A549 (cell line): ENCODE measurements around the gene CDK5RAP2. TPM values are rescaled to one million over a fixed set of nuclear protein-coding genes. Genes with fewer than 3 reads are reported as not detected.
A peak's percentile ranks its signal among the peaks of the same experiment; 100 is the strongest.

Source experiments
- ATAC-seq, 2 experiments: fragments of 200-7000 bp in 1 of 2; fragments of >200 bp in 1 of 2; cut with Nextera tagmentation in 1 of 2; cut with Tn5 transposase in 1 of 2; 3 replicates each; pipeline versions ENCODE4 v1.8.0 to v1.9.1; 2018 to 2020; ENCODE audit warnings: mild to moderate bottlenecking in 1 of 2, moderate library complexity in 1 of 2
- CTCF ChIA-PET: fragments of 300-600 bp; sonication (Branson Sonifier 250); formaldehyde crosslinking; extraction: SDS; loops from one replicate; lab custom pipeline; 2021; ENCODE audit warnings: antibody characterized with exemption, inconsistent platforms; lab: Yijun Ruan, JAX
- POLR2A ChIA-PET: fragments of 350-600 bp; formaldehyde crosslinking; extraction: SDS; loops from one replicate; lab custom pipeline; 2021; ENCODE audit warnings: antibody characterized with exemption, inconsistent platforms; lab: Yijun Ruan, JAX
- DNase-seq, 2 experiments: peaks; one replicate each; pipeline versions ENCODE4 v3.0.0 to v3.0.0-alpha.2; 2011 to 2016; ENCODE audit warnings: low read depth in 1 of 2, low spot score in 1 of 2
- FAIRE-seq: peaks from 2 replicates; lab custom pipeline; 2011; peaks lifted over from hg19 to GRCh38; lab: Jason Lieb, UNC
- H3K27ac ChIP-seq, 2 experiments: fragments of >200 bp; sonication (Bioruptor Twin); formaldehyde crosslinking; 3 replicates each; pipeline ENCODE4 v1.5.1; 2016 to 2017
- H3K4me1 ChIP-seq: fragments of >200 bp; sonication (Bioruptor Twin); formaldehyde crosslinking; 3 replicates; pipeline ENCODE4 v1.6.1; 2016
- H3K4me2 ChIP-seq: fragments of >200 bp; sonication (Bioruptor Twin); formaldehyde crosslinking; 3 replicates; pipeline ENCODE4 v1.6.1; 2016
- H3K4me3 ChIP-seq: fragments of >200 bp; sonication (Bioruptor Twin); formaldehyde crosslinking; 3 replicates; pipeline ENCODE4 v1.5.1; 2016
- H3K9me3 ChIP-seq: fragments of >200 bp; sonication (Bioruptor Twin); formaldehyde crosslinking; 3 replicates; pipeline ENCODE4 v1.6.1; 2016
- CBX2 ChIP-seq: fragments of 200-600 bp; sonication (generic); IDR thresholded peaks from 2 replicates; pipeline ENCODE4 v1.6.1; 2016; ENCODE audit warnings: low read depth, mild to moderate bottlenecking, borderline replicate concordance
- CEBPB ChIP-seq, 2 experiments: fragments of >200 bp in 1 of 2; sonication (Bioruptor Twin) in 1 of 2; formaldehyde crosslinking in 1 of 2; IDR thresholded peaks; 2 replicates each; pipeline ENCODE4 v1.6.1; 2012 to 2016
- CHD2 ChIP-seq: fragments of 150-350 bp; IDR thresholded peaks from 2 replicates; pipeline ENCODE4 v1.6.1; 2014; ENCODE audit warnings: low read length; ENCODE audit not compliant: partially characterized antibody
- CHD4 ChIP-seq: fragments of 200-600 bp; sonication (generic); IDR thresholded peaks from 2 replicates; pipeline ENCODE4 v1.6.1; 2016; ENCODE audit warnings: antibody characterized with exemption, mild to moderate bottlenecking, borderline replicate concordance
- CTCF ChIP-seq: fragments of >200 bp; sonication (Bioruptor Twin); formaldehyde crosslinking; IDR thresholded peaks from 3 replicates; pipeline ENCODE4 v1.5.1; 2016
- E2F6 ChIP-seq: IDR thresholded peaks from 2 replicates; pipeline ENCODE4 v1.6.1; 2012; ENCODE audit warnings: low read depth, borderline replicate concordance
- EHMT2 ChIP-seq: fragments of 200-600 bp; sonication (generic); IDR thresholded peaks from 2 replicates; pipeline ENCODE4 v1.6.1; 2016; ENCODE audit warnings: antibody characterized with exemption, low read depth, mild to moderate bottlenecking, moderate library complexity
- ELK1 ChIP-seq: fragments of 150-350 bp; IDR thresholded peaks from 2 replicates; pipeline ENCODE4 v1.6.1; 2014; ENCODE audit warnings: low read depth, mild to moderate bottlenecking, low read length
- ESRRA ChIP-seq: fragments of 150-350 bp; IDR thresholded peaks from 2 replicates; pipeline ENCODE4 v1.6.1; 2014; ENCODE audit warnings: mild to moderate bottlenecking, low read length, borderline replicate concordance
- FOSB ChIP-seq: fragments of 250-450 bp; sonication (Bioruptor Pico); IDR thresholded peaks from 2 replicates; pipeline ENCODE4 v1.5.0; 2020; ENCODE audit warnings: mild to moderate bottlenecking, moderate library complexity
- GATA3 ChIP-seq: IDR thresholded peaks from 2 replicates; pipeline ENCODE4 v1.6.1; 2012; ENCODE audit warnings: borderline replicate concordance
- HES2 ChIP-seq: fragments of >200 bp; sonication (Bioruptor Twin); formaldehyde crosslinking; IDR thresholded peaks from 2 replicates; pipeline ENCODE4 v1.6.1; 2016
- HOXA7 ChIP-seq: fragments of 250-450 bp; sonication (Bioruptor Pico); IDR thresholded peaks from 2 replicates; pipeline ENCODE4 v1.5.0; 2020; ENCODE audit warnings: mild to moderate bottlenecking, moderate library complexity
- HOXB13 ChIP-seq: fragments of 250-450 bp; sonication (Bioruptor Pico); IDR thresholded peaks from 2 replicates; pipeline ENCODE4 v1.5.0; 2020; ENCODE audit warnings: low read depth, mild to moderate bottlenecking, moderate library complexity
- HOXB5 ChIP-seq: fragments of 250-450 bp; sonication (Bioruptor Pico); IDR thresholded peaks from 2 replicates; pipeline ENCODE4 v1.5.0; 2020; ENCODE audit warnings: mild to moderate bottlenecking, moderate library complexity
- KDM1A ChIP-seq: fragments of 200-600 bp; sonication (generic); IDR thresholded peaks from 2 replicates; pipeline ENCODE4 v1.6.1; 2016; ENCODE audit warnings: low read depth, mild to moderate bottlenecking
- MYC ChIP-seq: IDR thresholded peaks from 2 replicates; pipeline ENCODE4 v1.6.1; 2012; ENCODE audit warnings: mild to moderate bottlenecking, inconsistent platforms, low read length, improper control_type of control experiment, borderline replicate concordance
- NFE2L2 ChIP-seq: fragments of 150-350 bp; conservative IDR thresholded peaks from 2 replicates; pipeline ENCODE4 v1.6.1; 2014; ENCODE audit warnings: low read length
- PBX3 ChIP-seq: IDR thresholded peaks from 2 replicates; pipeline ENCODE4 v1.6.1; 2012
- POLR2A ChIP-seq: IDR thresholded peaks from 2 replicates; pipeline ENCODE4 v1.6.1; 2012; ENCODE audit warnings: mild to moderate bottlenecking, low read length
- RAD21 ChIP-seq, 2 experiments: fragments of >200 bp in 1 of 2; sonication (Bioruptor Twin) in 1 of 2; formaldehyde crosslinking in 1 of 2; IDR thresholded peaks in 1 of 2; conservative IDR thresholded peaks in 1 of 2; 2 replicates in 1 of 2; 3 replicates in 1 of 2; pipeline ENCODE4 v1.6.1; 2012 to 2018; ENCODE audit warnings: inconsistent platforms in 1 of 2
- RARB ChIP-seq: fragments of 250-450 bp; sonication (Bioruptor Pico); IDR thresholded peaks from 2 replicates; pipeline ENCODE4 v1.8.0; 2021; ENCODE audit warnings: mild to moderate bottlenecking, moderate library complexity
- RCOR1 ChIP-seq: fragments of 150-350 bp; IDR thresholded peaks from 2 replicates; pipeline ENCODE4 v1.6.1; 2014; ENCODE audit warnings: antibody characterized with exemption, low read length, low read depth
- REST ChIP-seq: fragments of 200-600 bp; sonication (generic); IDR thresholded peaks from 2 replicates; pipeline ENCODE4 v1.6.1; 2016; ENCODE audit warnings: antibody characterized with exemption, mild to moderate bottlenecking, moderate library complexity
- SMC3 ChIP-seq: fragments of >200 bp; sonication (Bioruptor Twin); formaldehyde crosslinking; IDR thresholded peaks from 3 replicates; pipeline ENCODE4 v1.6.1; 2018; ENCODE audit warnings: inconsistent platforms
- SREBF2 ChIP-seq: fragments of 450-650 bp; IDR thresholded peaks from 2 replicates; pipeline ENCODE4 v1.6.1; 2014; ENCODE audit warnings: mild to moderate bottlenecking, moderate library complexity
- TFCP2L1 ChIP-seq: fragments of 250-450 bp; sonication (Bioruptor Pico); IDR thresholded peaks from 2 replicates; pipeline ENCODE4 v1.5.0; 2021; ENCODE audit warnings: mild to moderate bottlenecking
- TP53 ChIP-seq: fragments of 250-450 bp; sonication (Bioruptor Pico); IDR thresholded peaks from 2 replicates; pipeline ENCODE4 v1.5.0; 2021; ENCODE audit warnings: mild to moderate bottlenecking, moderate library complexity
- ZNF302 ChIP-seq: fragments of 250-450 bp; sonication (Bioruptor Pico); IDR thresholded peaks from 2 replicates; pipeline ENCODE4 v1.9.0; 2021; ENCODE audit warnings: inconsistent platforms, mild to moderate bottlenecking, moderate library complexity
- WGBS: methylation state at CpG from one replicate; pipeline ENCODE4 v1.1.6; 2017; ENCODE audit errors: missing lambda C conversion rate; 5-methylcytosine and 5-hydroxymethylcytosine counted together
- polyA plus RNA-seq, 4 experiments: library from polyadenylated mRNA; depleted of rRNA in 3 of 4; stranded (reverse); fragments of >200 nt; fragmentation: RNase III in 1 of 4; extraction: RNeasy Plus Mini Kit Qiagen cat#74134 plus additional on column Dnase treatment in 1 of 4; gene quantifications; 2 replicates in 3 of 4; 3 replicates in 1 of 4; pipeline ENCODE4 v1.2.3, GENCODE V29; 2011 to 2017

Gene CDK5RAP2
- polyA plus RNA-seq, 2 of the 4 experiments (the other 2 are of a cell fraction), result 29.1 to 44.6 TPM

- DNase-seq (no peak), FAIRE-seq (no peak), ATAC-seq (no peak)
- WGBS, result 100% methylated on average over 1 of the region's 1 CpG
- TF ChIP-seq RCOR1 (no peak), POLR2A (no peak), EHMT2 (no peak), RAD21 (conservative IDR thresholded peaks at IDR 0.05 in 1 of 2, IDR thresholded peaks at IDR 0.05 in 1 of 2) (no peak), HOXB13 (CRISPR knock-in tag) (no peak), CTCF (no peak), HES2 (no peak), TFCP2L1 (CRISPR knock-in tag) (no peak), NFE2L2 (no peak), CHD2 (no peak), CBX2 (no peak), HOXB5 (CRISPR knock-in tag) (no peak), ZNF302 (CRISPR knock-in tag) (no peak), GATA3 (no peak), TP53 (CRISPR knock-in tag) (no peak), ESRRA (no peak), CEBPB (IDR thresholded peaks at IDR 0.05) (no peak), MYC (no peak), SMC3 (no peak), FOSB (CRISPR knock-in tag) (no peak)
- no peaks in the 10 kb centered on the region for H3K9me3 ChIP-seq
- H3K4me3 ChIP-seq, result no peak overlapping the region
- POLR2A ChIA-PET, result no interaction called here
- no peak overlapping the region for H3K27ac ChIP-seq
- peaks cover 5% of the 10 kb centered on the region; the same call in 2 of the 3 replicates for H3K4me1 ChIP-seq
- H3K4me2 ChIP-seq, result no peak overlapping the region
- CTCF ChIA-PET, result interaction anchor here (1.1 kb wide), 1 partner anchor 10 kb away, joined by 3 read pairs; no protein-coding TSS in a partner anchor
Observed at GRCh38 chr9:120572472-120572871, 7.5 kb downstream of the CDK5RAP2 start.

- Histone ChIP-seq H3K4me1 (peaks cover 5% of the 10 kb centered on the region; the same call in 2 of the 3 replicates), H3K9me3 (no peaks in the 10 kb centered on the region), H3K27ac (no peak overlapping the region), H3K4me2 (no peak overlapping the region; the same call in 2 of the 3 replicates), H3K4me3 (no peak overlapping the region)
- FAIRE-seq, result no peak
- DNase-seq, result peak in 1 of 2 experiments; percentile 28
- CTCF ChIA-PET, result interaction anchor here (0.5 to 1.1 kb wide), 2 partner anchors 9 to 77 kb away, joined by 3 read pairs; no protein-coding TSS in a partner anchor
- POLR2A ChIA-PET, result interaction anchor here (0.6 kb wide), 1 partner anchor 11 kb away, joined by 3 read pairs; no protein-coding TSS in a partner anchor
- WGBS, result 78% methylated on average over 11 of the region's 11 CpGs
- ATAC-seq, result peak in 1 of 2 experiments; percentile 70; a peak in 3 of 6 replicates
- no peak for TF ChIP-seq ELK1
- TF ChIP-seq KDM1A, result no peak
- TF ChIP-seq HOXA7 (CRISPR knock-in tag), result no peak
- TF ChIP-seq RARB, result no peak
- TF ChIP-seq PBX3, result no peak
- TF ChIP-seq REST, result no peak
- TF ChIP-seq RCOR1, result no peak
- TF ChIP-seq E2F6, result no peak
- TF ChIP-seq CHD2, result no peak
- no peak for TF ChIP-seq TFCP2L1 (CRISPR knock-in tag)
- TF ChIP-seq SREBF2, result no peak
- TF ChIP-seq CHD4, result no peak
- TF ChIP-seq CEBPB (IDR thresholded peaks at IDR 0.05), result no peak
Observed at GRCh38 chr9:120571443-120572257, 8.3 kb downstream of the CDK5RAP2 start.
